B cell (primary cell): ENCODE results near the gene SIPA1L3. TPM values are rescaled to one million over a fixed set of nuclear protein-coding genes. Genes with fewer than 3 reads are reported as not detected.

Experiments
- ATAC-seq: fragments of 200-7000 bp; cut with Tn5 transposase; one replicate; pipeline ENCODE4 v1.10.0; 2021; ENCODE audit warnings: low read depth, mild to moderate bottlenecking, moderate number of reproducible peaks, moderate library complexity
- CTCF ChIA-PET: fragments of 350-600 bp; sonication (Branson Sonifier 250); formaldehyde crosslinking; loops from one replicate; lab custom pipeline; 2021; ENCODE audit warnings: antibody characterized with exemption, inconsistent platforms; lab: Charles Lee
- POLR2A ChIA-PET: fragments of 350-600 bp; sonication (Branson Sonifier 250); formaldehyde crosslinking; loops from one replicate; lab custom pipeline; 2021; ENCODE audit warnings: antibody characterized with exemption; lab: Charles Lee
- DNase-seq: peaks from one replicate; pipeline ENCODE4 v3.0.0; 2013
- H2AFZ ChIP-seq: 2 replicates; pipeline ENCODE4 v1.6.1; 2012; ENCODE audit warnings: mild to moderate bottlenecking, low read depth, low read length; ENCODE audit not compliant: insufficient read depth, poor library complexity, severe bottlenecking
- H3K27ac ChIP-seq, 2 donors: 1 replicate in 1 of 2; 2 replicates in 1 of 2; pipeline ENCODE4 v1.5.1; 2012 to 2013; ENCODE audit warnings: low read length in 2 of 2, mild to moderate bottlenecking in 2 of 2, moderate library complexity in 1 of 2
- H3K27me3 ChIP-seq, 4 experiments: fragments of 200-600 bp in 1 of 4; sonication (generic) in 1 of 4; replicated peaks in 1 of 4; 1 replicate in 2 of 4; 2 replicates in 2 of 4; pipeline versions ENCODE4 v1.6.1 to v1.7.0; 2013 to 2016; ENCODE audit warnings: low read length in 3 of 4, mild to moderate bottlenecking in 2 of 4, mixed read lengths in 1 of 4, moderate library complexity in 1 of 4; ENCODE audit not compliant: insufficient read depth in 4 of 4, control insufficient read depth in 3 of 4; ENCODE audit errors: control extremely low read depth in 1 of 4
- H3K36me3 ChIP-seq, 2 experiments: replicated peaks in 1 of 2; 1 replicate in 1 of 2; 2 replicates in 1 of 2; pipeline versions ENCODE4 v1.6.1 to v1.7.1; 2013; ENCODE audit warnings: low read length in 1 of 2; ENCODE audit not compliant: insufficient read depth in 2 of 2, control insufficient read depth in 1 of 2; ENCODE audit errors: control extremely low read depth in 1 of 2, extremely low read depth in 1 of 2
- H3K4me1 ChIP-seq, 2 donors: fragments of 200-600 bp in 1 of 2; sonication (generic) in 1 of 2; 1 replicate in 1 of 2; 2 replicates in 1 of 2; pipeline versions ENCODE4 v1.5.1 to v1.6.1; 2013 to 2017; ENCODE audit warnings: low read length in 2 of 2; ENCODE audit not compliant: control insufficient read depth in 2 of 2, insufficient read depth in 2 of 2
- H3K4me2 ChIP-seq: replicated peaks from 2 replicates; pipeline ENCODE3; 2012; ENCODE audit warnings: mild to moderate bottlenecking, low read depth, low read length; ENCODE audit not compliant: poor library complexity, severe bottlenecking
- H3K4me3 ChIP-seq, 5 experiments: fragments of 200-600 bp in 1 of 5; sonication (generic) in 1 of 5; 1 replicate in 3 of 5; 2 replicates in 2 of 5; pipeline versions ENCODE4 v1.5.1 to v1.7.0; 2011 to 2016; ENCODE audit warnings: low read length in 4 of 5, mild to moderate bottlenecking in 4 of 5, low read depth in 2 of 5, control low read depth in 1 of 5, moderate library complexity in 1 of 5; ENCODE audit not compliant: insufficient read depth in 1 of 5; ENCODE audit errors: control extremely low read depth in 1 of 5, extremely low read depth in 1 of 5
- H3K79me2 ChIP-seq: fragments of 200-600 bp; sonication (generic); one replicate; pipeline ENCODE4 v1.6.0; 2016; ENCODE audit warnings: low read length; ENCODE audit not compliant: control insufficient read depth, insufficient read depth
- H3K9ac ChIP-seq: fragments of 200-600 bp; sonication (generic); 2 replicates; pipeline ENCODE4 v1.6.1; 2017; ENCODE audit warnings: mild to moderate bottlenecking, low read length, moderate library complexity
- H3K9me3 ChIP-seq, 3 donors: one replicate each; pipeline versions ENCODE4 v1.6.1 to v1.7.1; 2013; ENCODE audit warnings: low read length in 2 of 3; ENCODE audit not compliant: control insufficient read depth in 2 of 3, insufficient read depth in 1 of 3; ENCODE audit errors: control extremely low read depth in 1 of 3
- H4K20me1 ChIP-seq: 2 replicates; pipeline ENCODE4 v1.6.0; 2012; ENCODE audit warnings: mild to moderate bottlenecking, low read length; ENCODE audit not compliant: insufficient read depth, control insufficient read depth, poor library complexity, severe bottlenecking
- H3K27ac Mint-ChIP-seq: one replicate; pipeline ENCODE4 v1.8.0; 2021; ENCODE audit warnings: mixed read lengths
- H3K27me3 Mint-ChIP-seq: one replicate; pipeline ENCODE4 v1.8.0; 2021; ENCODE audit warnings: mixed read lengths
- H3K4me1 Mint-ChIP-seq: one replicate; pipeline ENCODE4 v1.8.0; 2021; ENCODE audit warnings: mixed read lengths
- H3K4me3 Mint-ChIP-seq: one replicate; pipeline ENCODE4 v1.8.0; 2021; ENCODE audit warnings: mixed read lengths
- H3K9me3 Mint-ChIP-seq: one replicate; pipeline ENCODE4 v1.8.0; 2022; ENCODE audit warnings: mixed read lengths; ENCODE audit not compliant: insufficient read depth
- EZH2 ChIP-seq: IDR thresholded peaks from 2 replicates; pipeline ENCODE4 v1.6.1; 2012; ENCODE audit warnings: borderline replicate concordance, low read depth, mild to moderate bottlenecking, moderate library complexity, low read length; ENCODE audit not compliant: insufficient read depth, poor library complexity, severe bottlenecking
- WGBS: methylation state at CpG from one replicate; pipeline ENCODE4 v1.1.5; 2013; ENCODE audit warnings: missing lambda C conversion rate; ENCODE audit not compliant: insufficient coverage; 5-methylcytosine and 5-hydroxymethylcytosine counted together
- intact Hi-C: fragments of 100-400 bp; cut with micrococcal nuclease; formaldehyde crosslinking; loops from one replicate; pipeline ENCODE4 v1.10.0; 2022
- polyA plus RNA-seq: library from polyadenylated mRNA; depleted of rRNA; stranded (reverse); fragments of >200 nt; gene quantifications from 2 replicates; pipeline ENCODE4 v1.2.3, GENCODE V29; 2012
- total RNA-seq, 2 donors: library from RNA; stranded (reverse); fragments of 120-200 nt in 1 of 2; gene quantifications; 1 replicate in 1 of 2; 2 replicates in 1 of 2; pipeline versions ENCODE4 v1.2.3 to v1.2.4, GENCODE V29; 2013 to 2022
- TF ChIP-seq, protein P1 (sequence below): fragments of 200-600 bp; IDR thresholded peaks from one replicate; pipeline ENCODE4 v1.8.0; 2022; ENCODE audit warnings: antibody characterized with exemption, mild to moderate bottlenecking

The SIPA1L3 gene
- total and polyA plus RNA-seq, 2 donors (not counting 1 experiment from before 2014, with no cell fraction given) = 48.3 to 295 TPM

- Histone ChIP-seq H3K27me3 (no peaks in the 10 kb centered on the region), H3K79me2 (peaks cover 100% of the 10 kb centered on the region), H3K9ac (no peak overlapping the region), H3K27ac (peak overlapping the region; percentile 19 to 71), H4K20me1 (peaks cover 15% of the 10 kb centered on the region), H3K36me3 (peaks cover 2 to 43% of the 10 kb centered on the region in 2 experiments), H3K4me2 (peak overlapping the region; percentile 42), H3K4me3 (no peak overlapping the region), H3K9me3 (no peaks in the 10 kb centered on the region), H2AFZ (no peak overlapping the region), H3K4me1 (peaks cover 63 to 83% of the 10 kb centered on the region in 2 donors)
- 73% methylated on average over 14 of the region's 22 CpGs for WGBS
- no peak for TF ChIP-seq EZH2
- TF ChIP-seq, protein P1, sequence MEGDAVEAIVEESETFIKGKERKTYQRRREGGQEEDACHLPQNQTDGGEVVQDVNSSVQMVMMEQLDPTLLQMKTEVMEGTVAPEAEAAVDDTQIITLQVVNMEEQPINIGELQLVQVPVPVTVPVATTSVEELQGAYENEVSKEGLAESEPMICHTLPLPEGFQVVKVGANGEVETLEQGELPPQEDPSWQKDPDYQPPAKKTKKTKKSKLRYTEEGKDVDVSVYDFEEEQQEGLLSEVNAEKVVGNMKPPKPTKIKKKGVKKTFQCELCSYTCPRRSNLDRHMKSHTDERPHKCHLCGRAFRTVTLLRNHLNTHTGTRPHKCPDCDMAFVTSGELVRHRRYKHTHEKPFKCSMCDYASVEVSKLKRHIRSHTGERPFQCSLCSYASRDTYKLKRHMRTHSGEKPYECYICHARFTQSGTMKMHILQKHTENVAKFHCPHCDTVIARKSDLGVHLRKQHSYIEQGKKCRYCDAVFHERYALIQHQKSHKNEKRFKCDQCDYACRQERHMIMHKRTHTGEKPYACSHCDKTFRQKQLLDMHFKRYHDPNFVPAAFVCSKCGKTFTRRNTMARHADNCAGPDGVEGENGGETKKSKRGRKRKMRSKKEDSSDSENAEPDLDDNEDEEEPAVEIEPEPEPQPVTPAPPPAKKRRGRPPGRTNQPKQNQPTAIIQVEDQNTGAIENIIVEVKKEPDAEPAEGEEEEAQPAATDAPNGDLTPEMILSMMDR = no peak
- DNase-seq (no peak), ATAC-seq (no peak)
- Mint-ChIP-seq H3K27me3 (no peaks in the 10 kb centered on the region), H3K4me3 (peak overlapping the region; percentile 37), H3K4me1 (peaks cover 84% of the 10 kb centered on the region), H3K27ac (peak overlapping the region; percentile 88), H3K9me3 (no peaks in the 10 kb centered on the region)
- POLR2A ChIA-PET = no interaction called here
- intact Hi-C loops = no loop called here
- CTCF ChIA-PET = interaction anchor here (0.8 to 1.1 kb wide), 2 partner anchors 15 kb away, joined by 3 read pairs; no protein-coding TSS in a partner anchor
These were observed 118.2 kb downstream of the SIPA1L3 start for GRCh38 chr19:38024992-38025908.

GRCh38 chr19:38025909-38026307, 118.9 kb downstream of the SIPA1L3 start:
- peaks cover 57 to 81% of the 10 kb centered on the region in 2 donors for H3K4me1 ChIP-seq
- intact Hi-C loops = no loop called here
- H3K27ac Mint-ChIP-seq = peak overlapping the region; percentile 53
- H3K9me3 Mint-ChIP-seq = no peaks in the 10 kb centered on the region
- TF ChIP-seq EZH2 = no peak
- TF ChIP-seq, protein P1 = no peak
- ChIA-PET POLR2A (no interaction called here), CTCF (interaction anchor here (0.8 to 2.2 kb wide), 3 partner anchors 15 to 123 kb away, joined by 3 to 7 read pairs (median 3); no protein-coding TSS in a partner anchor)
- peaks cover 83% of the 10 kb centered on the region for H3K4me1 Mint-ChIP-seq
- peaks cover 15% of the 10 kb centered on the region for H4K20me1 ChIP-seq
- no peak for DNase-seq
- WGBS = 50% methylated on average over 2 of the region's 2 CpGs
- no peak overlapping the region for H2AFZ ChIP-seq
- H3K9me3 ChIP-seq = peaks cover 0 to 4% (median 4%) of the 10 kb centered on the region in 3 donors
- peak overlapping the region; percentile 10 for H3K4me3 Mint-ChIP-seq
- no peak for ATAC-seq
- H3K27ac ChIP-seq = peak overlapping the region in 1 of 2 donors; percentile 71
- H3K27me3 Mint-ChIP-seq = no peaks in the 10 kb centered on the region
- peaks cover 2 to 50% of the 10 kb centered on the region in 2 experiments for H3K36me3 ChIP-seq
- H3K27me3 ChIP-seq = no peaks in the 10 kb centered on the region
- H3K9ac ChIP-seq = no peak overlapping the region
- H3K4me2 ChIP-seq = peak overlapping the region; percentile 42
- peaks cover 99% of the 10 kb centered on the region for H3K79me2 ChIP-seq
- no peak overlapping the region for H3K4me3 ChIP-seq
